Stimulated activated CD4-positive, alpha-beta T cell treated with anti-CD3 and anti-CD28 coated beads, Interleukin-2, amount 100 ng/mL, for 48 hours (primary cell): Measurements from ENCODE around the gene SORBS2.

Experiments
- DNase-seq, 2 donors: peaks; one replicate each; pipeline ENCODE4 v3.0.0-alpha.2; 2020

Gene SORBS2

DNA sequence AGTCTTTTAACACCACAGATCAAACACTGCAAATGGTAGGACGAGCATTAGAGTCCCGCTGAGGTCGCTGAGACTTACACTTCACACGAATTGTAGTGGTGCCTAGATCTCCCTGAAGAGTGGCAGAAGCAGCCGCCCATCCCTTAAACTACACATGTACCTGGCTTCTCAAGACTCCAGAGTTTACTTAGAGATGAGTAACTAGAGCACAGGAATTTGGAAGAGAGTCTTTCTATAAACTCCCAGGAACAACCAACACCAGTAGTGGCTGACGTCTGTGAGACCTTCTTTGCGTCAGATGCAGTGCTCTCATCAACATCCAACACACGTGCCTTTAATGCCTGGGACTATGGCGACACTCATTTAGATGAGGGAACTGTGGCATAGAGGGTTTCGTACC, 12.6 kb downstream of the SORBS2 start:
- DNase-seq, result no peak

GRCh38 chr4:185797596-185798338, 14.2 kb downstream of the SORBS2 start:
- no peak for DNase-seq

- DNase-seq, result no peak
Measured at GRCh38 chr4:185797018-185797417, 15.0 kb downstream of the SORBS2 start.

- DNase-seq, result no peak
Measured at GRCh38 chr4:185796176-185796575, 15.8 kb downstream of the SORBS2 start.

- no peak for DNase-seq
Measured at GRCh38 chr4:185794637-185795036, 17.4 kb downstream of the SORBS2 start.

DNA sequence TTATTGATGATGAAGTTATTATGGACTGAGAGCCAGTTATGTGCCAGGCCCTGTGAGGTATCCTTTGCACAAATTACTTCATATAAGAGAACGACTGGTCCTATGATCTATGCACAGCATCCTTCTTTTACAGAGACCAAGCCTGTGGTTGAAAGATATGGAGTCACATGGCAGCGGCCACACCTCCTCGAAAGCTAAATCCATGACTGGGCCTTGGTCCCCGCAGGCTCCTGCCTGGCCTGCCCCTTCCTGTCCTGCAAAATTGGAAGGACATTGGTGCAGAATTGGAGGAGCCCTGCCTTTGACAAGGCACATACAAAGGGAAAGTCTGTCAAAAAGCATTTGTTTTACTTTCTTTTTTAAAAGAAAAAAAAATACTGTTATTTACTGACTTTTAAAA, 18.3 kb downstream of the SORBS2 start:
- no peak for DNase-seq

DNA sequence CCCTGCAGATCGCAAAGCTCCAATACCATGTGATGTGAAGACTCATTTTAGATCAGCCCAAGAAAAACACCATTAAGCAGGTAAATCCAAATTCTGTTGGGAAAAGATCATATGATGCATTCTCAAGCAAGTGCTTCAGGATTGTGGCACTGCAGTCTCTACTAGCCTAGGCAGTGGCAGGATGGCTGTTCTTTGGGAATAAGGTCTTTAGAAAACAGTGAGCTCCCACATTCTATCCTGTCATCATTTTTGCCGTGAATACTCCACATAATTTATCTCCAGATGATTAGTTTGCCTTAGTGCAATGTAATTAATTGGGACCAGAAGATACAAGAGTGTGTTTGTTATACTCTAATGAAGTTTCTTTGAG, 18.9 kb downstream of the SORBS2 start:
- no peak for DNase-seq

- no peak for DNase-seq
Measured at GRCh38 chr4:185792384-185793115, 19.4 kb downstream of the SORBS2 start.

DNA sequence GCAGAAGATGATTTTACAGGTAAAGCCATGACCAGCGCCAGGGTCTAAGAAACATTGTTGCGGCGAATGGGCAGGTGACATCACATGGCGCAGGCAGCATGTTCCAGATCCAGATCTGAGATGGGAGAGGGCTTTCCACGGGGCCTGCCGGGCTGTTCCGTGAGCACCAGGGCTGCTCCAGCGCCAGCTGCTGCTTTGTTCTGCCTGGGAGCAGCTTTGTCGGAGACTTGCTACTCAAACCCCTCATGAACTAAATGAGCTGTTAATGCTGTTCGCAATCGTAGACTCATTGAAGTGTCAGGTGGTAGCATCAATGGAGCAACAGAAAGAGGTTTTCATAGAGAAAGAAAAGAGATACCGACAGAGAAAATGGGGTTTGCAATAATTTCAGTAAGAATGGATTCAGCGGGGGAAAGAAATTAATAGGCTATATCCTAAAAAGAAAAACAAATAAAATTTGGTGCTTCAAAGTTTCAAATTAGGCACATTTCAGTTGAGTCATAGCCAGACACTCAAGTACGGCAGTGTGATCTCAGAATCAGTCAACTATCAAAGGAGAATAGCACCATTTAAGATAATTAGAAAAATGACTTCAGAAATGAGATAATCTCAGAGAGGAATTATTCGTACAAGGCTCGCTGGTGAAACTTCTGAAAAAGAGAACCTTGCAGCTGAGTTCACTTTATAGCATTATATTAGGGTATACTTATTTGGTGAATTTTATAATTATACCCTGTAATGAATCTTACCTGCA, 23.9 kb downstream of the SORBS2 start:
- DNase-seq, result no peak

DNA sequence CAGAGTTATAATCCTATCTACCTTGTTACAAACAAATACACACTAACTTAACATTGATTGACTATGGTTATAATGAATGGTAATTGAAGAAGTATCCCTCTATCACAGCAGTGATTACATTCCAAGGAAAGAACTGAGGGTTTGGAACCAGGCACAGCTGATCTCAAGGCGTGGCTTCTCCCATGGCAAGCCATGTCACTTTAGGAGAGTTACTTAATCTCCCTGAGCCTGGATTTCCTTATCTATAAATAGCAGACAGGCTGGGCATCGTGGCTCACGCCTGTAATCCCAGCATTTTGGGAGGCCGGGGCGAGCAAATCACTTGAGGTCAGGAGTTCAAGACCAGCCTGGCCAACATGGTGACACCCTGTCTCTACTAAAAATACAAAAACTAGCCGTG, 25.6 kb downstream of the SORBS2 start:
- no peak for DNase-seq

- no peak for DNase-seq
Measured at GRCh38 chr4:185783574-185783973, 28.4 kb downstream of the SORBS2 start.

DNA sequence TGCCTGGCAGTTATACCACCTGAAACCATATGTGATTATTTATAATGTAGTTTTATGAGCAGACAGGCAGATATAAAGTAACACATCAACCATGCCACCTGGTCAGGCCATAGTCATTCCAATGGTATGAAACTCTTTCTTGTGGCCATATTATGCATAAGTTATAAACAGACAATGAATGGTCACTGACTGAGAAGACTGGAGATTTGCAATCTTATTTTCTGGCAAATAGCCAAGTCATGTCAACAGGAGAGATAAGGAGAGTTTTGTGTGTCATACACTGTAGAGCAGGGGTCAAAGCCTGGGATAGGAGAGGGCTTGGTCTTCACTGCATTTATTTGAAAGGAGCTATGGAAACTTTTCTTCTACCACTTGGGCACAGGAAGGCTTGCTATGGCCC, 29.5 kb downstream of the SORBS2 start:
- no peak for DNase-seq

- DNase-seq, result no peak
Measured at GRCh38 chr4:185781555-185782215, 30.3 kb downstream of the SORBS2 start.

GRCh38 chr4:185780472-185780871, 31.5 kb downstream of the SORBS2 start:
- DNase-seq, result no peak

DNA sequence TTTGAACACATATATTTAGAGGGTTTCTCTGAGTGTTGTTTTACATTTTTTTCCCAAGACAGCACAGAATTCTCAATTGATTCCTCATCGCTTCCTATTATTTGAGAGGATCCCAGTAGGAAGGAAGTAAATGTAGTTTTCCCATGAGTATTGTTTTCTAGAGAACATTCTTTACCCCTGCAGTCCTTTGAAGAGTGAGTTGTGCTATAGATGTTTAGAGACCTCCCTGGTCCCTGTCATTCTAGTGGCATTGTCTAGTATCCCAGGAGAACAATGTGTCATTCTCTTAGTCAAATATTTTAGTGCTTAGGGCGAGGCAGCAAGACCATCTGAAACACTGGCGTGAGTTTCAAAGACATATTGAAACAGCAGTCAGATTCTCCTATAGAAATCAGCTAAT, 32.5 kb downstream of the SORBS2 start:
- no peak for DNase-seq

GRCh38 chr4:185778307-185778706, 33.7 kb downstream of the SORBS2 start:
- no peak for DNase-seq

DNA sequence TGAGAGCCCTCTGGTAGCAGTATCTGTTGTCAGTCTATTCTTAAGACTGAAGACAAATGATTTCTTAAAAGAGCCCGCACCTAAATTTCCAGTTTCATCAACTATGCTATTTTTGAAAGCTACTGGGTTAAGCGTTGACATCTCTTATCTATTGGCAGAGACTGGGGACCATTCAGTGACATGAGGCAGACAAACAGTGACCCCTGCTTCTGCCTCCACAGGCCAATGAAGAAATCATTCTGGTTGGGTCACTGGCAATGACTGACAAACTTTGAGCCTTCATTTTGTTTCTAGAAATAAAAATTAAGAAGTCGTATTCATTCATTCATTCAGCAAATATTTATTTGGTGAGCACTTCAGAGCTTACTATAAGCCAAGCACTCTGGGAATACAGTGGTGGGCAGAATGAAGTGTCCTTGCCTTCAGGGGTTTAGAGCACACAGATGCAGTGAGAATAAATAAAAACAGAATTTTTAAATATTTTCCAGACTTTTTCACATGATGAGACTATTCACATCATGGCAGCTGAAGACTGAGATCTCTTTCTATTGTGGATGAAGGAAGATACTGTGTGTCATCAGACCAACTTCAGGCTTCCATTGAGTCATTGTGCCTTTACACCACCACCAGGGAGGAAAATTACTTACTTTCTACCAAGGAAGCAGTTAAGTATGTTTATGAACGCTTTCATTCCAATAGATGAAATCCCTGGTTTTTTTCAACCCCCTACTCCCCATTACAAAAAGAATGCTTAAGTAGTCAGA, 36.0 kb downstream of the SORBS2 start:
- no peak for DNase-seq

- DNase-seq, result no peak
Measured at GRCh38 chr4:185774845-185775680, 36.9 kb downstream of the SORBS2 start.

DNA sequence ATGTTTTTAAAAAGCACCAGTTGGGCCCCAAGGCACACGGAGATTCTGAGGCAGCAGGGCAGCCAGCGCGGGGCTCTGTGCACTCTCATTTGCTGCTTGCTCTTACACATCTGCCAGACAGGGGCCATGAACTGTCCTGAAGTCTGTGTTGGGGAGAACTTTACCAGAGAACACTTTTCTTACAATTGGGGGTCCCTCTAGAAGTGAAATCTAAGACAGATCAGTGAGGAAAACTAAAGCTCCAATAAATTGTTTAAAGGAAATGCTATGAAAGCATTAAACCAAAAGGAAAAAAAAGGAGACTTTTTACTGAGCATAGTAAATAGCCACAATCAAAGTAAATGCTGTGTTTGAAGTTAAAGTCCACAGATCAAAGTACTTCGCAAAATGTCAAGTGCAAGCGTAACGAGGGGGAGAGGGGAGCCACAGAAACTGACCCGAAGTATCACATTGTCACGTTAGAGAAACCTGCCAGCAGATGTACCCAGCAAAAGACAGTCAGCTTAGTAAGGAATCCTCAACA, 37.8 kb downstream of the SORBS2 start:
- DNase-seq, result no peak

GRCh38 chr4:185773419-185773818, 38.6 kb downstream of the SORBS2 start:
- DNase-seq, result no peak

GRCh38 chr4:185772391-185773093, 39.5 kb downstream of the SORBS2 start:
- no peak for DNase-seq
